Measurements from ENCODE around the gene METTL9. TPM values are rescaled to one million over a fixed set of nuclear protein-coding genes. Genes with fewer than 3 reads are reported as not detected.

The METTL9 gene
- total RNA-seq, 2 donors from 2014 or later: 76.3 to 114 TPM

DNA sequence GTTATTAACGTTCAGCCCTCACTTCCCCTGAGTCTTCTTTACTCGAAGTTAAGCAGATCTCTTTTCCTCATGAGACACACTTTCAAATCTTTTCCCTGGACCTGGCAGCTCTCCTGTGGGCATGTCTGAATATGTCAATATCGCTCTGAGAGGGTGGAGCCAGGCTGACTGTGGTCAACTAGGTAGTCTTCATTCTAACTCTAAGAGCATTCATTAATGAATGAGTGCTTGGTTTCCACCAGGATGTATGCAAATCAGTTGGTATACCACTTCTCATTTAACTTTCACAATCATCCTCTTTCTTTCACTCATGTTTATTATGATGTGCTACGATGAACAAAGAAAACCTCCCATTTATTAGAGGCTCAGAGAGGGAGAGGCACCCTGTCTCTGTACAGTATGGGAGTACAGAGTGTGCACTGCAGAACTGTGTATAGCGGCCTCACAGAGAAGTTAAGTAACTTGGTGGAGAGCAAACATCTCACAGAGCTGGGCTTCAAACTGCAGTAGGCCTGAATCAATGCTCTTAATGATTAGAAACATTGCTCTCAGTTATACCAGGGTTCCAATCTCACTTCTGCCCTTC lies 104.3 kb downstream of the METTL9 start:
- WGBS, 2 donors: 55 to 61% methylated on average over 5 of the region's 5 CpGs
- H3K27me3 ChIP-seq: no peaks in the 10 kb centered on the region
- DNase-seq (no peak), ATAC-seq (no peak)
- no peak for TF ChIP-seq POLR2A (IDR thresholded peaks at IDR 0.05)
- TF ChIP-seq CTCF (IDR thresholded peaks at IDR 0.05): no peak
- no peak overlapping the region for H3K27ac ChIP-seq
- H3K36me3 ChIP-seq (replicated peaks in 1 of 2; ENCODE audit: insufficient read depth in 1 of 2, low read depth in 2 of 2): no peaks in the 10 kb centered on the region
- intact Hi-C loops (cut with DNase I): no loop called here
- no peaks in the 10 kb centered on the region for H3K4me1 ChIP-seq
- H3K9me3 ChIP-seq: no peaks in the 10 kb centered on the region
- H3K4me3 ChIP-seq: no peak overlapping the region

- ATAC-seq: no peak
- Histone ChIP-seq H3K4me1 (no peaks in the 10 kb centered on the region), H3K9me3 (no peaks in the 10 kb centered on the region), H3K27ac (no peak overlapping the region), H3K27me3 (no peaks in the 10 kb centered on the region), H3K36me3 (replicated peaks in 1 of 2; ENCODE audit: insufficient read depth in 1 of 2, low read depth in 2 of 2) (no peaks in the 10 kb centered on the region), H3K4me3 (no peak overlapping the region)
- DNase-seq: no peak
- intact Hi-C loops (cut with DNase I): no loop called here
- 78 to 80% methylated on average over 5 of the region's 5 CpGs for WGBS, 2 donors
- TF ChIP-seq POLR2A (IDR thresholded peaks at IDR 0.05) (no peak), CTCF (IDR thresholded peaks at IDR 0.05) (no peak)
Measured at GRCh38 chr16:21704266-21704665, 104.9 kb downstream of the METTL9 start.

DNA sequence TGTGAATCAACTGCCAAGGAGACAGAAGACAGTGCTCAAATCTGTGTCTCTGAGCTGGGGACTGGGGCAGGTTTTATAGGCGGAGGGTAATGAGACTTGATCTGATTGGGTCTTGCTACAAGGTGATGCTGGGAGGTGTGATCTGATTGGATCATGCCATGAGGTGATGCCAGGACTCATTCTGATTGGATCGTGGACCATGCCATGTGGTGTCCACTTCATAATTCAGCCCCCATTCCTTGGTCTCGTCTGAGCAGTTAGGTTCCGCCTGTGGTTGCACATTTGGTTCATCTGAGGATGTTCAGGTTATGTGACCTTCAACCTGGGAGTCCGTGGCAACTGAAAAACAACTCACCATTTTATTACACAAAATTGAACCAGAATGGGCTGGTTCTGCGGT lies 105.4 kb downstream of the METTL9 start:
- H3K9me3 ChIP-seq: no peaks in the 10 kb centered on the region
- DNase-seq (no peak), ATAC-seq (no peak)
- WGBS, 2 donors: 67 to 83% methylated on average over 4 to 6 of the region's 6 CpGs
- no peak for TF ChIP-seq POLR2A (IDR thresholded peaks at IDR 0.05)
- TF ChIP-seq CTCF (IDR thresholded peaks at IDR 0.05): no peak
- no peaks in the 10 kb centered on the region for H3K4me1 ChIP-seq
- no peaks in the 10 kb centered on the region for H3K36me3 ChIP-seq (replicated peaks in 1 of 2; ENCODE audit: insufficient read depth in 1 of 2, low read depth in 2 of 2)
- intact Hi-C loops (cut with DNase I): no loop called here
- no peak overlapping the region for H3K27ac ChIP-seq
- H3K27me3 ChIP-seq: no peaks in the 10 kb centered on the region
- no peak overlapping the region for H3K4me3 ChIP-seq

Small RNA genes lying within 50 kb of the gene (small RNA-seq; reads per million reads assigned to genes)
- gene RF00478: not detected
- not detected for gene RNU6-1005P
- gene RNU6-196P: not detected

Other genes starting within 250 kb of the METTL9 start
- 1 to 10 TPM in 1 of 2 donors, not detected in 1; 1.3 TPM for gene IGSF6, start 53.0 kb downstream of the METTL9 start, total RNA-seq
- under 1 TPM in 1 of 2 donors, not detected in 1; 0.26 TPM for gene OTOA, start 64.4 kb downstream of the METTL9 start, total RNA-seq